Panc1 (cell line): ENCODE measurements around the gene SHISA8.

Experiments used
- POLR2AphosphoS5 ChIP-seq: IDR thresholded peaks from 2 replicates; pipeline ENCODE4 v1.6.1; 2012; ENCODE audit warnings: mild to moderate bottlenecking, low read depth, low read length, moderate library complexity
- SIN3A ChIP-seq: IDR thresholded peaks from 2 replicates; pipeline ENCODE4 v1.6.1; 2012; ENCODE audit warnings: low read depth, mild to moderate bottlenecking, low read length, moderate library complexity, borderline replicate concordance; ENCODE audit not compliant: insufficient read depth
- TCF7L2 ChIP-seq: IDR thresholded peaks from 2 replicates; pipeline ENCODE4 v1.6.1; 2011; ENCODE audit warnings: mild to moderate bottlenecking, low read depth, low read length, inconsistent platforms
- TF ChIP-seq, protein P1 (sequence below): fragments of 450-650 bp; IDR thresholded peaks from 2 replicates; pipeline ENCODE4 v1.5.1; 2017; ENCODE audit warnings: mild to moderate bottlenecking

DNA sequence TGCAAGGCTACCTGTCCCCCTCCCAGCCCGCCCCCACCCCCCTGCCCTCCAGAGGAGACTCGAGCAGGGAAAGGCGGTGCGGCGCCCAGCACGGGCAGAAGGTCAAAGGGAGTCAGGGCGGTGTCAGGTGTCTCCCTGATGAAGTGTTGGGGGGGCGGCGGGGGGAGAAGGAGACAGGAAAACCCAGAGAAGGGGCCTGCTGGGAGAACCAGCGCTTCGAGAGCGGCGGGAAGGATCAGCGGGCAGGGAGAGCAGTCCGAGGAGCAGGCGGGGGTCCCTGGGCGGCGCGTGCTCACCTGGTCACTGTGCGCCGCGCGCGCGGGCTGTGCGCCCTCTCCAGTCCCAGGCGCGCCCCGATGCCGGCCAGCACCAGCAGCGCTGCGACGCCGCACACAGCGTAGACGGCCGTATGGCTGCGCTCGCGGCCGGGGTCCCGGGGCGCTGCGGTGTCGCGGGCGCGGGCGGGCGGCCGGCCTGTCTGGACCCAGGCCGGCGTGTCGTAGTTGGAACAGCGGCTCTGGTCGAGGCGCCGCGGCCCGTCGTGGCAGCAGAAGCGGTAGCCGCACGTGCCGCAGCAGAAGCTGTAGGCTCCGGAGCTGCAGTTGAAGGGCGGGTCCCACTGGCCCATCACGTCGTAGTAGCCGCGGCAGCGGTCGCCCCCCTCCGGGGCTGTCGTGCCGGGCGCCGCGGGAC, 886 bp downstream of the SHISA8 start:
- TF ChIP-seq, protein P1, sequence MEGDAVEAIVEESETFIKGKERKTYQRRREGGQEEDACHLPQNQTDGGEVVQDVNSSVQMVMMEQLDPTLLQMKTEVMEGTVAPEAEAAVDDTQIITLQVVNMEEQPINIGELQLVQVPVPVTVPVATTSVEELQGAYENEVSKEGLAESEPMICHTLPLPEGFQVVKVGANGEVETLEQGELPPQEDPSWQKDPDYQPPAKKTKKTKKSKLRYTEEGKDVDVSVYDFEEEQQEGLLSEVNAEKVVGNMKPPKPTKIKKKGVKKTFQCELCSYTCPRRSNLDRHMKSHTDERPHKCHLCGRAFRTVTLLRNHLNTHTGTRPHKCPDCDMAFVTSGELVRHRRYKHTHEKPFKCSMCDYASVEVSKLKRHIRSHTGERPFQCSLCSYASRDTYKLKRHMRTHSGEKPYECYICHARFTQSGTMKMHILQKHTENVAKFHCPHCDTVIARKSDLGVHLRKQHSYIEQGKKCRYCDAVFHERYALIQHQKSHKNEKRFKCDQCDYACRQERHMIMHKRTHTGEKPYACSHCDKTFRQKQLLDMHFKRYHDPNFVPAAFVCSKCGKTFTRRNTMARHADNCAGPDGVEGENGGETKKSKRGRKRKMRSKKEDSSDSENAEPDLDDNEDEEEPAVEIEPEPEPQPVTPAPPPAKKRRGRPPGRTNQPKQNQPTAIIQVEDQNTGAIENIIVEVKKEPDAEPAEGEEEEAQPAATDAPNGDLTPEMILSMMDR, result no peak
- TF ChIP-seq POLR2AphosphoS5 (no peak), TCF7L2 (no peak), SIN3A (no peak)
